ENCODE measurements around the gene TRAF4. TPM values are rescaled to one million over a fixed set of nuclear protein-coding genes. Genes with fewer than 3 reads are reported as not detected.

The TRAF4 gene
- total RNA-seq, 1 donor = 47.0 TPM

DNA sequence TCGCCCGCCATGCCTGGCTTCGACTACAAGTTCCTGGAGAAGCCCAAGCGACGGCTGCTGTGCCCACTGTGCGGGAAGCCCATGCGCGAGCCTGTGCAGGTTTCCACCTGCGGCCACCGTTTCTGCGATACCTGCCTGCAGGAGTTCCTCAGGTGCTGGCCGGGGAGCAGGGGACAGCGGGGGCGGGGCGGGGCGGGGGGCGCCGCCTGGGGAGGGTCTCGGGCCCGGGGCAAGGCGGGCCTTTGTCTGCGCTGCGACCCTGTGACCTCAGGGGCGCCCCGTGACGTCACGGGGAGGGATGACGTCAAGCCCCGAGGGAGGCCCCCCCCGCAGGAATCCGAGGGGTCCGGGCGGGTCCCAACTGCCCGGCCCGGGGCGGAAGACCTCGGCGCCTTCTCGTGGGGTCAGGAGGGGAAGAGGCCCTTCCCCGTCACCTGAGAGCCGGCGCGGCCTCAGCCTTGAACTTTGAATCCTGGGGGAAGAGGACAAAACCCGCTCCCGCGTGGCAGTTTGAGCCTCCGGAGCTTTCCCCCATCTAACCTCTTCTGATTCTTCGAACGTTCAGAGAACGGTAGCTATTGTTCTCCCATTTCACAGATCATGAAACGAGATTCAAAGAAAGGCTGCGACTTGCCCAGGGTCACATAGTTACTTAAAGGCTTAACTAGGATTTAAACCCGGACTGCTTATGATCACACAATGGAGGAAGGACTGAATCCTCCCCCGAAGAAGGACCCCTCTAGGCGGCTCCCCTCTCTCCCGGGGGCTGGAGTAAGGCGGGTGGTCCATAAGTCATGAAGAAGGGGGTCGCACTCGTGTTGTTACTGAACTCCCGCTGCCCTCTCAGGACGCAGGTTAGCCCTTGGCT, 527 bp downstream of the TRAF4 start:
- Histone ChIP-seq H3K4me3 (ENCODE audit: insufficient read depth, low read length) (peak overlapping the region; percentile 80), H3K4me2 (ENCODE audit: insufficient read depth, low read length) (peak overlapping the region; percentile 82), H4K20me1 (ENCODE audit: insufficient read depth, low read length) (peaks cover 36% of the 10 kb centered on the region), H3K27me3 (ENCODE audit: insufficient read depth, low read length) (no peaks in the 10 kb centered on the region), H3K79me2 (ENCODE audit: insufficient read depth, low read length) (peaks cover 49% of the 10 kb centered on the region), H3K9me3 (ENCODE audit: low read depth, low read length) (no peaks in the 10 kb centered on the region), H3K4me1 (ENCODE audit: insufficient read depth, low read length) (peaks cover 28% of the 10 kb centered on the region), H2AFZ (ENCODE audit: low read length) (no peak overlapping the region), H3K27ac (ENCODE audit: low read depth, low read length) (peak overlapping the region; percentile 94), H3K36me3 (ENCODE audit: insufficient read depth, low read length) (peaks cover 26% of the 10 kb centered on the region)
- TF ChIP-seq, protein P1, sequence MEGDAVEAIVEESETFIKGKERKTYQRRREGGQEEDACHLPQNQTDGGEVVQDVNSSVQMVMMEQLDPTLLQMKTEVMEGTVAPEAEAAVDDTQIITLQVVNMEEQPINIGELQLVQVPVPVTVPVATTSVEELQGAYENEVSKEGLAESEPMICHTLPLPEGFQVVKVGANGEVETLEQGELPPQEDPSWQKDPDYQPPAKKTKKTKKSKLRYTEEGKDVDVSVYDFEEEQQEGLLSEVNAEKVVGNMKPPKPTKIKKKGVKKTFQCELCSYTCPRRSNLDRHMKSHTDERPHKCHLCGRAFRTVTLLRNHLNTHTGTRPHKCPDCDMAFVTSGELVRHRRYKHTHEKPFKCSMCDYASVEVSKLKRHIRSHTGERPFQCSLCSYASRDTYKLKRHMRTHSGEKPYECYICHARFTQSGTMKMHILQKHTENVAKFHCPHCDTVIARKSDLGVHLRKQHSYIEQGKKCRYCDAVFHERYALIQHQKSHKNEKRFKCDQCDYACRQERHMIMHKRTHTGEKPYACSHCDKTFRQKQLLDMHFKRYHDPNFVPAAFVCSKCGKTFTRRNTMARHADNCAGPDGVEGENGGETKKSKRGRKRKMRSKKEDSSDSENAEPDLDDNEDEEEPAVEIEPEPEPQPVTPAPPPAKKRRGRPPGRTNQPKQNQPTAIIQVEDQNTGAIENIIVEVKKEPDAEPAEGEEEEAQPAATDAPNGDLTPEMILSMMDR (IDR thresholded peaks at IDR 0.05; ENCODE audit: extremely low read depth, low read depth, low read length) = no peak
- peak; percentile 90 for DNase-seq (ENCODE audit: insufficient read length, low spot score, missing footprints)

DNA sequence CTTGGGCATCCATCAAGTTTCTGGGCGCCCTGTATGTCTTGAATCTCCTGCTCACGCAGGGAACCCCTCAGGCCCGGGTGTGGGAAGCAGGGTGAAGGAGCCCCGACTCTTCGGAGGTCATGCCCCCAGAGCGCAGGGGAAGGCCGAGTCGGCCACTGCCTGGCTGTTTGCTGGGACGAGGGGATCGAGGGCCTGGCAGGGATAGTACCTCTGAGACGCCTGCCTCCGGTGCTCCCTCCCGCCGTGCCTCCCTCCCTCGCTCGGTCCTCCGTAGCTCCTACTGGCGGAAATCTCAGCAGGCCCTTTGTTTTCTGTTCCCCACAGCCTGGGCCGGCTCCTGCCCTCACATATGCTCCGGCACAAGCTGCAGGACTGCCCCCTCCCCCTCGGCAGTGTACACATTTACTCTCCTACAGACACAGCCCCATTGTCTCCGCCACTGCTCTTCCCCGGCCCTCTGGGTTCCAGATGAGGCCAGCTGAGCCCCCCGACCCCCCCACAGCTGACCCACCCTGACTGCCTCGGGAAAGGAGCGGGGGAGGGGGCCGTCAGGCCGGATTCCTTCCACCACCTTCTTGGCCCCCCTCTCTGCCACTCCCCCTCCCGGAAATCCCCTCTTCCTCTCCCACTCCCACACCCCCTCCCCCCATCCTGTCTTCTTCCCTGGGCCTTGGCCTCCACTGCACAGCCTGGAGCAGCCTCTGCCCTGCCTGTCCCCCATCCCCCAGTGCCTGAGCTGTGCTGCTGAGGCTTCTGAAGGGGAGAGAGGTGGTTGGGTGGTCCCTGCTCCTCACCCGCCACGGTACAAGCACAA, 1.4 kb downstream of the TRAF4 start:
- TF ChIP-seq, protein P1 (IDR thresholded peaks at IDR 0.05; ENCODE audit: extremely low read depth, low read depth, low read length) = no peak
- Histone ChIP-seq H3K27me3 (ENCODE audit: insufficient read depth, low read length) (no peaks in the 10 kb centered on the region), H4K20me1 (ENCODE audit: insufficient read depth, low read length) (peaks cover 41% of the 10 kb centered on the region), H2AFZ (ENCODE audit: low read length) (no peak overlapping the region), H3K4me2 (ENCODE audit: insufficient read depth, low read length) (peak overlapping the region; percentile 82), H3K36me3 (ENCODE audit: insufficient read depth, low read length) (peaks cover 32% of the 10 kb centered on the region), H3K9me3 (ENCODE audit: low read depth, low read length) (no peaks in the 10 kb centered on the region), H3K79me2 (ENCODE audit: insufficient read depth, low read length) (peaks cover 54% of the 10 kb centered on the region), H3K4me3 (ENCODE audit: insufficient read depth, low read length) (peak overlapping the region; percentile 80), H3K27ac (ENCODE audit: low read depth, low read length) (peak overlapping the region; percentile 94), H3K4me1 (ENCODE audit: insufficient read depth, low read length) (peaks cover 28% of the 10 kb centered on the region)
- DNase-seq (ENCODE audit: insufficient read length, low spot score, missing footprints) = peak; percentile 92

- Histone ChIP-seq H3K4me3 (ENCODE audit: insufficient read depth, low read length) (peak overlapping the region; percentile 80), H3K27ac (ENCODE audit: low read depth, low read length) (peak overlapping the region; percentile 94), H3K36me3 (ENCODE audit: insufficient read depth, low read length) (peaks cover 40% of the 10 kb centered on the region), H3K4me2 (ENCODE audit: insufficient read depth, low read length) (peak overlapping the region; percentile 82), H4K20me1 (ENCODE audit: insufficient read depth, low read length) (peaks cover 47% of the 10 kb centered on the region), H3K9me3 (ENCODE audit: low read depth, low read length) (no peaks in the 10 kb centered on the region), H3K27me3 (ENCODE audit: insufficient read depth, low read length) (no peaks in the 10 kb centered on the region), H3K79me2 (ENCODE audit: insufficient read depth, low read length) (peaks cover 60% of the 10 kb centered on the region), H2AFZ (ENCODE audit: low read length) (no peak overlapping the region), H3K4me1 (ENCODE audit: insufficient read depth, low read length) (peaks cover 28% of the 10 kb centered on the region)
- peak; percentile 43 for DNase-seq (ENCODE audit: insufficient read length, low spot score, missing footprints)
- TF ChIP-seq, protein P1 (IDR thresholded peaks at IDR 0.05; ENCODE audit: extremely low read depth, low read depth, low read length) = no peak
Measured at GRCh38 chr17:28745786-28746411, 2.1 kb downstream of the TRAF4 start.
